T-cell (primary cell): ENCODE data around the gene SEZ6L. TPM values are rescaled to one million over a fixed set of nuclear protein-coding genes. Genes with fewer than 3 reads are reported as not detected.

Source experiments
- ATAC-seq, 4 experiments: fragments of 200-7000 bp in 3 of 4; fragments of 150-1000 bp in 1 of 4; cut with Tn5 transposase; replicated peaks in 1 of 4; 1 replicate in 3 of 4; 2 replicates in 1 of 4; pipeline ENCODE4 v1.10.0; 2021; ENCODE audit warnings: moderate library complexity in 3 of 4, mild to moderate bottlenecking in 2 of 4, moderate number of reproducible peaks in 1 of 4
- CTCF ChIA-PET, 2 donors: fragments of 300-600 bp; sonication (Branson Sonifier 250); formaldehyde crosslinking; loops; one replicate each; lab custom pipeline; 2022; ENCODE audit warnings: antibody characterized with exemption in 2 of 2; lab: Charles Lee
- POLR2A ChIA-PET, 2 donors: fragments of 300-600 bp; sonication (Branson Sonifier 250); formaldehyde crosslinking; loops; one replicate each; lab custom pipeline; 2022; ENCODE audit warnings: antibody characterized with exemption in 2 of 2; lab: Charles Lee
- DNase-seq, 35 experiments: peaks; one replicate each; pipeline versions ENCODE4 v3.0.0 to v3.0.0-alpha.2; 2013 to 2023
- H3K27ac ChIP-seq: one replicate; pipeline ENCODE4 v1.5.1; 2013; ENCODE audit warnings: low read length
- H3K27me3 ChIP-seq, 2 experiments: replicated peaks in 1 of 2; 1 replicate in 1 of 2; 2 replicates in 1 of 2; pipeline versions ENCODE4 v1.6.1 to v1.7.0; 2013; ENCODE audit warnings: low read length in 1 of 2, mixed read lengths in 1 of 2; ENCODE audit not compliant: control insufficient read depth in 2 of 2, insufficient read depth in 2 of 2; ENCODE audit errors: extremely low read depth in 1 of 2
- H3K36me3 ChIP-seq, 2 donors: 1 replicate in 1 of 2; 2 replicates in 1 of 2; pipeline versions ENCODE4 v1.6.1 to v1.7.0; 2013; ENCODE audit warnings: low read length in 1 of 2; ENCODE audit not compliant: control insufficient read depth in 2 of 2, insufficient read depth in 1 of 2; ENCODE audit errors: extremely low read depth in 1 of 2
- H3K4me1 ChIP-seq, 2 experiments: 1 replicate in 1 of 2; 2 replicates in 1 of 2; pipeline versions ENCODE4 v1.6.1 to v1.7.0; 2013; ENCODE audit warnings: low read length in 2 of 2, mixed read lengths in 1 of 2; ENCODE audit not compliant: insufficient read depth in 2 of 2, control insufficient read depth in 1 of 2; ENCODE audit errors: extremely low read depth in 1 of 2
- H3K4me3 ChIP-seq, 2 donors: 1 replicate in 1 of 2; 2 replicates in 1 of 2; pipeline versions ENCODE4 v1.5.1 to v1.7.0; 2013; ENCODE audit warnings: mild to moderate bottlenecking in 2 of 2, low read length in 1 of 2, moderate library complexity in 1 of 2; ENCODE audit not compliant: control insufficient read depth in 1 of 2; ENCODE audit errors: extremely low read depth in 1 of 2
- H3K9me3 ChIP-seq: 2 replicates; pipeline ENCODE4 v1.7.0; 2013
- H3K27ac Mint-ChIP-seq, 2 donors: one replicate each; pipeline ENCODE4 v1.8.0; 2020 to 2021; ENCODE audit warnings: mild to moderate bottlenecking in 2 of 2, mixed read lengths in 2 of 2
- H3K27me3 Mint-ChIP-seq, 2 donors: one replicate each; pipeline ENCODE4 v1.8.0; 2021 to 2022; ENCODE audit warnings: mixed read lengths in 2 of 2
- H3K36me3 Mint-ChIP-seq: one replicate; pipeline ENCODE4 v1.8.0; 2021; ENCODE audit warnings: mixed read lengths
- H3K4me1 Mint-ChIP-seq, 3 donors: one replicate each; pipeline ENCODE4 v1.8.0; 2020 to 2022; ENCODE audit warnings: mixed read lengths in 3 of 3, mild to moderate bottlenecking in 1 of 3
- H3K4me3 Mint-ChIP-seq, 3 donors: one replicate each; pipeline ENCODE4 v1.8.0; 2020 to 2022; ENCODE audit warnings: mild to moderate bottlenecking in 3 of 3, mixed read lengths in 3 of 3, moderate library complexity in 3 of 3
- H3K9me3 Mint-ChIP-seq, 3 donors: one replicate each; pipeline ENCODE4 v1.8.0; 2020 to 2022; ENCODE audit warnings: mixed read lengths in 3 of 3
- WGBS: methylation state at CpG from one replicate; pipeline ENCODE4 v1.1.5; 2013; ENCODE audit warnings: missing lambda C conversion rate; ENCODE audit not compliant: insufficient coverage; 5-methylcytosine and 5-hydroxymethylcytosine counted together
- total RNA-seq, 35 experiments: library from RNA in 6 of 35; stranded (reverse) in 6 of 35; fragments of 120-200 nt in 1 of 35; gene quantifications; one replicate each; pipeline versions ENCODE4 v1.2.1 to v1.2.4 and lab custom pipeline; 2013 to 2026

The SEZ6L gene
- total RNA-seq, 5 donors from 2014 or later (not counting 1 experiment from before 2014, with no cell fraction given) = not detected

DNA sequence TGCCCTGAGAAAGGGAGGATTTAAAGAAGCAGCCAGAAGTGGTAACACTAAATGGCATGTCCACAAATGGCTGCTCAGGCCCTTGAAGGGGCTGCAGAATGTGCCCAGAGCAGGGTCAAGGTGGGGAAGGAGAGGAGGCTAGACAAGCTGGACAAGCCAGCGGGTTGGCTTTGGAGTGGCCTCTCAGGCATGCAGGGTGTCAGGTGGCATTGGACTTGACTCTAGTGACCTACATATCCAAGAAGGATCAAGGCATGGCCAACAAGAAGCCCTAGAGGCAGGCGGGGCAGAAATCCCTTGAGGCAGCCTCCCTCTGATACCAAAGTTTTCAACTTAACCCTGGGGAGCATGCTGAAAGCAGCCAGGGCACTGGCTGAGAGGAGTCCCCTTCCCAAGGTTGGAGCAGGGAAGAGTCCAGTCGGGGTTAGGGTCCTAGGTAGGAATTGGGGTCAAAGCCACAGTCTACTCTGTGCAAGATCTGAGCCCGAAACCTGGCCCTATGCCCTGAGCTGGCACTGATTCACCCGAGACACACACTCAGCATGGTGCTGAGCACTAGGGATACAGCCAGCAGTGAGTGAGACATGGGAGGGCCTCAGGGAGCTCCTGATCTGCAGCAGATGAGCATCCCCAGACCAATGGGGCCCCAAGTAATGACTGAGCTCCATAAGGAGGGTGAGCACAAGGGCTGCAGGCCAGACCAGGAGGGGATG is 164.0 kb downstream of the SEZ6L start:
- 50% methylated on average over 1 of the region's 5 CpGs for WGBS
- Histone ChIP-seq H3K36me3 (no peaks in the 10 kb centered on the region), H3K4me1 (no peaks in the 10 kb centered on the region), H3K9me3 (no peaks in the 10 kb centered on the region), H3K27me3 (peaks cover 0 to 15% of the 10 kb centered on the region in 2 experiments), H3K27ac (no peak overlapping the region), H3K4me3 (no peak overlapping the region)
- ChIA-PET CTCF (interaction anchor here in 1 of 2 donors (0.6 kb wide), 2 partner anchors 33 to 523 kb away, joined by 3 to 4 read pairs; no protein-coding TSS in a partner anchor), POLR2A (no interaction called here)
- Mint-ChIP-seq H3K9me3 (no peaks in the 10 kb centered on the region), H3K27me3 (peaks cover 34 to 42% of the 10 kb centered on the region in 2 donors), H3K4me3 (no peak overlapping the region), H3K27ac (no peak overlapping the region), H3K36me3 (no peaks in the 10 kb centered on the region), H3K4me1 (peaks cover 0 to 2% (median 0%) of the 10 kb centered on the region in 3 donors)
- ATAC-seq (no peak), DNase-seq (no peak)

DNA sequence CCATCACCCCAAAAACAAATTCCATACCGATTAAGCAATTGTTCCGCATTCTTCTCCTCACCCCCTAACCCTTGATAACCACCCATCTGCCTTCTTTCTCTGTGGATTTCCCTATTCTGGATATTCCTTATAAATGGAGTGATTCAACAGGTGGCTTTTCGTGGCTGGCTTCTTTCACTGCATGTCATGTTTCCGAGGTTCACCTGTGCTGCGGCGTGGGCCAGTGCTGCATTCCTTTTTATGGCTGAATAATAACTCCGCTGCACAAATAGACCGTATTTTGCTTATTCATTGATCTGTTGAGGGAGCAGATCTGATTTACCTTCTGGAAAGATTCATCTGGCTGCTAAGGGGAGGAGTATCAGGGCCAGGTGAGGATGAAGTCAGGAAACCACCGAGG is 165.0 kb downstream of the SEZ6L start:
- H3K9me3 Mint-ChIP-seq = no peaks in the 10 kb centered on the region
- Histone ChIP-seq H3K27ac (no peak overlapping the region), H3K27me3 (peaks cover 0 to 16% of the 10 kb centered on the region in 2 experiments), H3K36me3 (no peaks in the 10 kb centered on the region), H3K9me3 (no peaks in the 10 kb centered on the region), H3K4me1 (no peaks in the 10 kb centered on the region), H3K4me3 (no peak overlapping the region)
- no peak for DNase-seq
- CTCF ChIA-PET = interaction anchor here in 1 of 2 donors (0.6 kb wide), 1 partner anchor 524 kb away, joined by 4 read pairs; no protein-coding TSS in a partner anchor
- peaks cover 40 to 44% of the 10 kb centered on the region in 2 donors for H3K27me3 Mint-ChIP-seq
- no peak overlapping the region for H3K4me3 Mint-ChIP-seq
- POLR2A ChIA-PET = no interaction called here
- no peaks in the 10 kb centered on the region for H3K36me3 Mint-ChIP-seq
- 77% methylated on average over 6 of the region's 9 CpGs for WGBS
- no peak for ATAC-seq
- H3K4me1 Mint-ChIP-seq = peaks cover 0 to 2% (median 0%) of the 10 kb centered on the region in 3 donors
- H3K27ac Mint-ChIP-seq = no peak overlapping the region

DNA sequence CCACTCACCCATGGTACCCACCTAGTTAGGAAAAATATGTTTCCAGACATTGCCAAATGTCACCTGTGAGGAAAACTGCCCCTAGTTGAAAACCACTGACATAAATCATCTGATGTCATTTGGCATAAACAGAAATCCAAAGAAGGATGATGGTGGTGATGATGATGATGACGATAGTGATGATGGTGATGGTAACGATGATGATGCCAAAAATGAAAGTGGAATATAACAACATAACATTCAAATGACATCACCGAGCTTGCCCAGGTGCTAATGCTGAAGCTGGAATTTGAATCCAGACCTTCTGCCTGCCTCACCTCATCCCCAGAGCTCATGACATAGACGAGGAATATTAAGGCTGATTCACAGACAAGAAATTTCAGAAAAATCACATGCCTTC is 167.5 kb downstream of the SEZ6L start:
- no peak for DNase-seq
- ATAC-seq = no peak
- Mint-ChIP-seq H3K36me3 (no peaks in the 10 kb centered on the region), H3K4me3 (no peak overlapping the region), H3K9me3 (no peaks in the 10 kb centered on the region), H3K4me1 (no peaks in the 10 kb centered on the region), H3K27me3 (peaks cover 50 to 58% of the 10 kb centered on the region in 2 donors), H3K27ac (no peak overlapping the region)
- H3K27ac ChIP-seq = no peak overlapping the region
- CTCF ChIA-PET = no interaction called here
- no peaks in the 10 kb centered on the region for H3K36me3 ChIP-seq
- WGBS = no CpG with 5 or more reads among the region's 4 CpGs
- no peak overlapping the region for H3K4me3 ChIP-seq
- H3K4me1 ChIP-seq = no peaks in the 10 kb centered on the region
- peaks cover 0 to 22% of the 10 kb centered on the region in 2 experiments for H3K27me3 ChIP-seq
- H3K9me3 ChIP-seq = no peaks in the 10 kb centered on the region
- POLR2A ChIA-PET = no interaction called here

DNA sequence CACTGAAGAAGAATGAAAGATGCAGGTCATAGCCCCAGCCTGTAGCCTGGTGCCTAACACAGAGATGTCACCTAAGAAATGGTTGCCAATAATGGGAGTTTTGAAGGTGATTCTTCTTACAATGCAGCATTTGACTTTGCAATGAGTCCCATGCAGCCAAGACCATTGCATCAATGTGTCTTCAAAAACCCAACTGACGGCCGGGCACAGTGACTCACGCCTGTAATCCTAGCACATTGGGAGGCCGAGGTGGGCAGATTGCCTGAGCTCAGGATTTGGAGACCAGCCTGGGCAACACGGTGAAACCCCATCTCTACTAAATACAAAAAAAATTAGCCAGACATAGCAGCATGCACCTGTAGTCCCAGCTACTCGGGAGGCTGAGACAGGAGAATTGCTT is 170.5 kb downstream of the SEZ6L start:
- H3K27me3 Mint-ChIP-seq = peaks cover 39 to 51% of the 10 kb centered on the region in 2 donors
- H3K9me3 Mint-ChIP-seq = no peaks in the 10 kb centered on the region
- H3K27ac Mint-ChIP-seq = no peak overlapping the region
- H3K27ac ChIP-seq = no peak overlapping the region
- no peak overlapping the region for H3K4me3 ChIP-seq
- H3K4me1 ChIP-seq = no peaks in the 10 kb centered on the region
- 86% methylated on average over 5 of the region's 6 CpGs for WGBS
- no peaks in the 10 kb centered on the region for H3K36me3 Mint-ChIP-seq
- peaks cover 0 to 15% of the 10 kb centered on the region in 2 experiments for H3K27me3 ChIP-seq
- POLR2A ChIA-PET = no interaction called here
- CTCF ChIA-PET = no interaction called here
- no peaks in the 10 kb centered on the region for H3K36me3 ChIP-seq
- ATAC-seq = no peak
- DNase-seq = no peak
- H3K4me3 Mint-ChIP-seq = no peak overlapping the region
- H3K9me3 ChIP-seq = no peaks in the 10 kb centered on the region
- no peaks in the 10 kb centered on the region for H3K4me1 Mint-ChIP-seq

DNA sequence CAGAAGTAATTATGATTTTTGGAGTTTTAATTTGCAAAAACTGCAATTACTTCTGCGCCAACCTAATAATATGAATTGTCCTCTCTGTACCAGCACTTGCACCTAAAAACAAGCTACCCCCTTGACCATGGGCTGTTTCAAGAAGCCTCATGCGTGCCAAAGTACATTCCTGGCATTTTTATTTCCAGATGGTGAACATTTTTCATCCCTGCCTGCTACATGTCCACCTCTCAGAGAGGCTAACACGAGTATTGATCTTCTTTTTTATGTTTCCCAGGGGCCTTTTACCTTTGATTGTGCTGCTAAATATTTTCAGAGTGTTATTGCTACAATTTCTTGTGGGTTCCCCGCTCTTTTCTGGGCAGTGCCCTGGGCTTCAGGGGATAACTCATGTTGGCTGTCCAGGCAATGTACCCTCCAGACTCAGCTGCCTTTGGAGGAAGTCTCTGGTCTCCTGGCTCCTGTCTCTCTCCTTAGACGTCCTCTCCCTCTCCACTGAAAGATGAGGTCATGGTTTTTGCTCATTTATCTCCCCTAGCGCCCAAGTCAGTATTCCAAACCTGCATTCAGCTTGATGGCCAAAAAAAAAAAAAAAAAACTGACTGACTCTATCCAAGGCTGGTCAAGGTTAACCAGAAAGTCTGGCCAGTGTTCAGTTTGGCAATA is 173.6 kb downstream of the SEZ6L start:
- ATAC-seq = no peak
- Histone ChIP-seq H3K4me1 (no peaks in the 10 kb centered on the region), H3K36me3 (no peaks in the 10 kb centered on the region), H3K27ac (no peak overlapping the region), H3K4me3 (no peak overlapping the region), H3K27me3 (peaks cover 0 to 20% of the 10 kb centered on the region in 2 experiments), H3K9me3 (no peaks in the 10 kb centered on the region)
- POLR2A ChIA-PET = no interaction called here
- no peaks in the 10 kb centered on the region for H3K36me3 Mint-ChIP-seq
- H3K27me3 Mint-ChIP-seq = peaks cover 29 to 53% of the 10 kb centered on the region in 2 donors
- H3K4me3 Mint-ChIP-seq = no peak overlapping the region
- no peaks in the 10 kb centered on the region for H3K4me1 Mint-ChIP-seq
- DNase-seq = no peak
- no peaks in the 10 kb centered on the region for H3K9me3 Mint-ChIP-seq
- CTCF ChIA-PET = interaction anchor here in 1 of 2 donors (0.9 kb wide), 1 partner anchor 1118 kb away, joined by 3 read pairs; no protein-coding TSS in a partner anchor
- WGBS = 74% methylated on average over 4 of the region's 6 CpGs
- no peak overlapping the region for H3K27ac Mint-ChIP-seq

DNA sequence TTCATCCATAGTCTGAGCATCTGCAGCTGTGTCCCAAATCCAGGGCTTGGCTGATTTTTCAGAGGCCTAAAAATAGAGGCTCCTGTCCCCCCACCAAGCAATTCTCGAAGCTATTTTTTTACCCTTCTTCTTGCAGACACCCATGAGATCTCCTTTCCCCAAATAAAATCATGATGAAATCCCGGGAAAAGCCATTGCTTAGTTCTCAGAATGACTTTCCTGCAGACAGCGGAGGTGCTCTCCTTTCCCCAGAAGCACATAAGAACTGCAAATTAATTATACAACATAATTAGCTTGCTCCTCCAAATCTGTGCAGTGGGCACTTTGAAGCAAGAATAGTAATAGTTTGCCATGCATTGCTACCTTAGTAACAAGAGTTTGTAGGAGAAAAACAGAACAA is 176.2 kb downstream of the SEZ6L start:
- no peak for DNase-seq
- ATAC-seq = no peak
- Histone ChIP-seq H3K36me3 (no peaks in the 10 kb centered on the region), H3K27me3 (peaks cover 0 to 12% of the 10 kb centered on the region in 2 experiments), H3K27ac (no peak overlapping the region), H3K9me3 (no peaks in the 10 kb centered on the region), H3K4me3 (no peak overlapping the region), H3K4me1 (no peaks in the 10 kb centered on the region)
- WGBS = 48% methylated on average over 2 of the region's 3 CpGs
- no peak overlapping the region for H3K27ac Mint-ChIP-seq
- ChIA-PET CTCF (no interaction called here), POLR2A (no interaction called here)
- H3K4me3 Mint-ChIP-seq = no peak overlapping the region
- H3K36me3 Mint-ChIP-seq = no peaks in the 10 kb centered on the region
- H3K9me3 Mint-ChIP-seq = peaks cover 0 to 3% (median 0%) of the 10 kb centered on the region in 3 donors
- H3K4me1 Mint-ChIP-seq = no peaks in the 10 kb centered on the region
- H3K27me3 Mint-ChIP-seq = peaks cover 16 to 36% of the 10 kb centered on the region in 2 donors
